ENCODE results near the gene RABGGTA. TPM values are rescaled to one million over a fixed set of nuclear protein-coding genes. Genes with fewer than 3 reads are reported as not detected.
A peak's percentile ranks its signal among the peaks of the same experiment; 100 is the strongest.

RABGGTA gene
- total RNA-seq, 1 experiment from 2014 or later: 27.1 TPM

GRCh38 chr14:24238527-24239037 lies 32.8 kb downstream of the RABGGTA start:
- CTCF ChIA-PET: interaction anchor here (0.9 kb wide), 2 partner anchors 25 to 70 kb away, joined by 3 to 4 read pairs; partner anchors contain the start of genes CHMP4A and CIDEB
- no peak for TF ChIP-seq CTCF (IDR thresholded peaks at IDR 0.05; ENCODE audit: insufficient read depth in 1 of 2, low read depth in 1 of 2, low read length in 1 of 2, severe bottlenecking in 1 of 2, unreplicated experiment in 1 of 2)
- Mint-ChIP-seq H3K4me3 (ENCODE audit: unreplicated experiment) (no peak overlapping the region), H3K27ac (ENCODE audit: unreplicated experiment) (peak overlapping the region; percentile 61), H3K9me3 (ENCODE audit: unreplicated experiment) (no peaks in the 10 kb centered on the region), H3K36me3 (ENCODE audit: insufficient read depth, unreplicated experiment) (peaks cover 63% of the 10 kb centered on the region), H3K27me3 (ENCODE audit: insufficient read depth, unreplicated experiment) (no peaks in the 10 kb centered on the region), H3K4me1 (ENCODE audit: low read depth, unreplicated experiment) (peaks cover 9% of the 10 kb centered on the region)
- no TSS peak for BruUV-seq (replicated peaks)
- intact Hi-C loops (cut with micrococcal nuclease; ENCODE audit: unreplicated experiment): no loop called here
- POLR2A ChIA-PET: interaction anchor here (1.5 kb wide), 1 partner anchor 25 kb away, joined by 4 read pairs; no protein-coding TSS in a partner anchor
- H3K4me1 ChIP-seq: no peaks in the 10 kb centered on the region
- no peak overlapping the region for H3K4me3 ChIP-seq (ENCODE audit: low read depth, low read length)
- no peaks in the 10 kb centered on the region for H3K27me3 ChIP-seq (replicated peaks; ENCODE audit: control insufficient read depth, insufficient read depth, low read length)
- peaks cover 5% of the 10 kb centered on the region for H3K36me3 ChIP-seq (ENCODE audit: control insufficient read depth, insufficient read depth, low read length)
- no peaks in the 10 kb centered on the region for H3K9me3 ChIP-seq
- no peak for DNase-seq

- CTCF ChIA-PET: interaction anchor here (0.9 kb wide), 2 partner anchors 25 to 70 kb away, joined by 3 to 4 read pairs; partner anchors contain the start of genes CHMP4A and CIDEB
- Histone ChIP-seq H3K9me3 (no peaks in the 10 kb centered on the region), H3K27me3 (replicated peaks; ENCODE audit: control insufficient read depth, insufficient read depth, low read length) (no peaks in the 10 kb centered on the region), H3K4me1 (no peaks in the 10 kb centered on the region), H3K36me3 (ENCODE audit: control insufficient read depth, insufficient read depth, low read length) (peaks cover 5% of the 10 kb centered on the region), H3K4me3 (ENCODE audit: low read depth, low read length) (no peak overlapping the region)
- DNase-seq: no peak
- POLR2A ChIA-PET: interaction anchor here (1.5 kb wide), 1 partner anchor 24 kb away, joined by 4 read pairs; no protein-coding TSS in a partner anchor
- H3K36me3 Mint-ChIP-seq (ENCODE audit: insufficient read depth, unreplicated experiment): peaks cover 62% of the 10 kb centered on the region
- H3K4me3 Mint-ChIP-seq (ENCODE audit: unreplicated experiment): no peak overlapping the region
- no peak for TF ChIP-seq CTCF (IDR thresholded peaks at IDR 0.05; ENCODE audit: insufficient read depth in 1 of 2, low read depth in 1 of 2, low read length in 1 of 2, severe bottlenecking in 1 of 2, unreplicated experiment in 1 of 2)
- peak overlapping the region; percentile 61 for H3K27ac Mint-ChIP-seq (ENCODE audit: unreplicated experiment)
- H3K9me3 Mint-ChIP-seq (ENCODE audit: unreplicated experiment): no peaks in the 10 kb centered on the region
- no peaks in the 10 kb centered on the region for H3K27me3 Mint-ChIP-seq (ENCODE audit: insufficient read depth, unreplicated experiment)
- no TSS peak for BruUV-seq (replicated peaks)
- intact Hi-C loops (cut with micrococcal nuclease; ENCODE audit: unreplicated experiment): no loop called here
- peaks cover 9% of the 10 kb centered on the region for H3K4me1 Mint-ChIP-seq (ENCODE audit: low read depth, unreplicated experiment)
These were observed 33.3 kb downstream of the RABGGTA start for GRCh38 chr14:24238123-24238522.

GRCh38 chr14:24237463-24237955 lies 33.9 kb downstream of the RABGGTA start:
- H3K4me3 ChIP-seq (ENCODE audit: low read depth, low read length): no peak overlapping the region
- Mint-ChIP-seq H3K27ac (ENCODE audit: unreplicated experiment) (no peak overlapping the region), H3K9me3 (ENCODE audit: unreplicated experiment) (no peaks in the 10 kb centered on the region), H3K4me1 (ENCODE audit: low read depth, unreplicated experiment) (peaks cover 9% of the 10 kb centered on the region), H3K27me3 (ENCODE audit: insufficient read depth, unreplicated experiment) (no peaks in the 10 kb centered on the region), H3K36me3 (ENCODE audit: insufficient read depth, unreplicated experiment) (peaks cover 56% of the 10 kb centered on the region), H3K4me3 (ENCODE audit: unreplicated experiment) (no peak overlapping the region)
- BruUV-seq (replicated peaks): no TSS peak
- H3K9me3 ChIP-seq: no peaks in the 10 kb centered on the region
- no peaks in the 10 kb centered on the region for H3K27me3 ChIP-seq (replicated peaks; ENCODE audit: control insufficient read depth, insufficient read depth, low read length)
- no peaks in the 10 kb centered on the region for H3K4me1 ChIP-seq
- TF ChIP-seq CTCF (IDR thresholded peaks at IDR 0.05; ENCODE audit: insufficient read depth in 1 of 2, low read depth in 1 of 2, low read length in 1 of 2, severe bottlenecking in 1 of 2, unreplicated experiment in 1 of 2): no peak
- DNase-seq: no peak
- intact Hi-C loops (cut with micrococcal nuclease; ENCODE audit: unreplicated experiment): no loop called here
- POLR2A ChIA-PET: interaction anchor here (1.5 kb wide), 1 partner anchor 24 kb away, joined by 4 read pairs; no protein-coding TSS in a partner anchor
- CTCF ChIA-PET: interaction anchor here (0.9 kb wide), 2 partner anchors 24 to 71 kb away, joined by 3 to 4 read pairs; partner anchors contain the start of genes CHMP4A and CIDEB
- peaks cover 5% of the 10 kb centered on the region for H3K36me3 ChIP-seq (ENCODE audit: control insufficient read depth, insufficient read depth, low read length)
